Renal cortical epithelial cell (primary cell): ENCODE measurements around the gene CACNG7. TPM values are rescaled to one million over a fixed set of nuclear protein-coding genes. Genes with fewer than 3 reads are reported as not detected.
A peak's percentile ranks its signal among the peaks of the same experiment; 100 is the strongest.

Source experiments
- DNase-seq: peaks from one replicate; pipeline ENCODE4 v3.0.0-alpha.2; 2011; ENCODE audit warnings: low read depth
- total RNA-seq: library from RNA; depleted of rRNA; stranded (reverse); fragments of >200 nt; gene quantifications from 2 replicates; pipeline ENCODE4 v1.2.3, GENCODE V29; 2014

Gene CACNG7
- total RNA-seq, 1 donor from 2014 or later, result not detected

GRCh38 chr19:53951947-53952346, 42.9 kb downstream of the CACNG7 start:
- no peak for DNase-seq

- no peak for DNase-seq
Observed at GRCh38 chr19:53953383-53953782, 44.3 kb downstream of the CACNG7 start.

GRCh38 chr19:53957448-53958167, 48.5 kb downstream of the CACNG7 start:
- no peak for DNase-seq

GRCh38 chr19:53958168-53958571, 49.1 kb downstream of the CACNG7 start:
- DNase-seq, result no peak

- no peak for DNase-seq
Observed at GRCh38 chr19:53958823-53959757, 50.0 kb downstream of the CACNG7 start.

GRCh38 chr19:53960187-53960586, 51.1 kb downstream of the CACNG7 start:
- no peak for DNase-seq

GRCh38 chr19:53960886-53961285, 51.8 kb downstream of the CACNG7 start:
- no peak for DNase-seq

GRCh38 chr19:53961523-53962356, 52.7 kb downstream of the CACNG7 start:
- no peak for DNase-seq

- DNase-seq, result no peak
Observed at GRCh38 chr19:53962887-53963431, 53.9 kb downstream of the CACNG7 start, which contains the start of gene CACNG8. CACNG8 (plus strand) TSS chr19:53962937.

GRCh38 chr19:53965091-53965490, 56.0 kb downstream of the CACNG7 start:
- DNase-seq, result no peak

GRCh38 chr19:53966931-53967330, 57.9 kb downstream of the CACNG7 start:
- no peak for DNase-seq

- no peak for DNase-seq
Observed at GRCh38 chr19:53969366-53969765, 60.3 kb downstream of the CACNG7 start.

- no peak for DNase-seq
Observed at GRCh38 chr19:53971673-53972072, 62.6 kb downstream of the CACNG7 start.

- peak; percentile 44 for DNase-seq
Observed at GRCh38 chr19:53977429-53977990, 68.4 kb downstream of the CACNG7 start.

GRCh38 chr19:53977991-53978731, 69.1 kb downstream of the CACNG7 start:
- peak; percentile 3 for DNase-seq

GRCh38 chr19:53978975-53979801, 70.1 kb downstream of the CACNG7 start:
- no peak for DNase-seq

GRCh38 chr19:53980539-53981375, 71.7 kb downstream of the CACNG7 start:
- DNase-seq, result no peak

GRCh38 chr19:53981376-53981951, 72.4 kb downstream of the CACNG7 start:
- no peak for DNase-seq
